Keratinocyte (primary cell): ENCODE results near the gene SPATA13. TPM values are rescaled to one million over a fixed set of nuclear protein-coding genes. Genes with fewer than 3 reads are reported as not detected.

Source experiments
- DNase-seq: peaks from one replicate; pipeline ENCODE4 v3.0.0-alpha.2; 2011; ENCODE audit warnings: low read depth, missing footprints, low spot score
- FAIRE-seq: peaks from 2 replicates; lab custom pipeline; 2011; peaks lifted over from hg19 to GRCh38; lab: Jason Lieb, UNC
- H2AFZ ChIP-seq: 2 replicates; pipeline ENCODE4 v1.6.0; 2012; ENCODE audit warnings: low read length, control low read depth, inconsistent platforms; ENCODE audit not compliant: control insufficient read depth
- H3K27ac ChIP-seq: 2 replicates; pipeline ENCODE4 v1.5.1; 2011; ENCODE audit warnings: low read length; ENCODE audit not compliant: control insufficient read depth, insufficient read depth
- H3K27me3 ChIP-seq: 3 replicates; pipeline ENCODE4 v1.6.0; 2011; ENCODE audit warnings: low read length; ENCODE audit not compliant: control insufficient read depth, insufficient read depth; ENCODE audit errors: extremely low read depth
- H3K36me3 ChIP-seq, 2 experiments: 2 replicates in 1 of 2; 3 replicates in 1 of 2; pipeline ENCODE4 v1.5.1; 2011; ENCODE audit warnings: low read length in 2 of 2, mild to moderate bottlenecking in 1 of 2; ENCODE audit not compliant: control insufficient read depth in 2 of 2, insufficient read depth in 2 of 2; ENCODE audit errors: extremely low read depth in 1 of 2
- H3K4me1 ChIP-seq: 3 replicates; pipeline ENCODE4 v1.5.1; 2011; ENCODE audit warnings: low read length; ENCODE audit not compliant: control insufficient read depth, insufficient read depth; ENCODE audit errors: extremely low read depth
- H3K4me2 ChIP-seq: 3 replicates; pipeline ENCODE4 v1.6.0; 2011; ENCODE audit warnings: low read depth, low read length; ENCODE audit not compliant: control insufficient read depth, insufficient read depth; ENCODE audit errors: extremely low read depth
- H3K4me3 ChIP-seq, 3 experiments: fragments of 200-600 bp in 1 of 3; sonication (generic) in 1 of 3; 2 replicates in 2 of 3; 3 replicates in 1 of 3; pipeline ENCODE4 v1.5.1; 2011 to 2016; ENCODE audit warnings: low read length in 3 of 3, mild to moderate bottlenecking in 3 of 3, control low read depth in 2 of 3, inconsistent platforms in 1 of 3, low read depth in 1 of 3, mixed read lengths in 1 of 3, mixed run types in 1 of 3, moderate library complexity in 1 of 3; ENCODE audit not compliant: control insufficient read depth in 2 of 3, insufficient read depth in 2 of 3; ENCODE audit errors: extremely low read depth in 1 of 3
- H3K79me2 ChIP-seq: 2 replicates; pipeline ENCODE4 v1.6.0; 2012; ENCODE audit warnings: low read length; ENCODE audit not compliant: control insufficient read depth, insufficient read depth
- H3K9ac ChIP-seq: 3 replicates; pipeline ENCODE4 v1.6.0; 2011; ENCODE audit warnings: low read length; ENCODE audit not compliant: control insufficient read depth, insufficient read depth; ENCODE audit errors: extremely low read depth
- H3K9me1 ChIP-seq: 3 replicates; pipeline ENCODE4 v1.6.0; 2011; ENCODE audit warnings: low read length; ENCODE audit not compliant: control insufficient read depth, insufficient read depth; ENCODE audit errors: extremely low read depth
- H3K9me3 ChIP-seq: 2 replicates; pipeline ENCODE4 v1.5.1; 2012; ENCODE audit warnings: low read depth, low read length; ENCODE audit not compliant: control insufficient read depth
- H4K20me1 ChIP-seq: 3 replicates; pipeline ENCODE4 v1.6.0; 2011; ENCODE audit warnings: low read length; ENCODE audit not compliant: control insufficient read depth, insufficient read depth; ENCODE audit errors: extremely low read depth
- CTCF ChIP-seq, 3 experiments: IDR thresholded peaks in 1 of 3; conservative IDR thresholded peaks in 1 of 3; optimal IDR thresholded peaks in 1 of 3; 2 replicates in 2 of 3; 3 replicates in 1 of 3; pipeline versions ENCODE3 to v1.5.1; 2011; ENCODE audit warnings: low read length in 3 of 3, mild to moderate bottlenecking in 3 of 3, moderate library complexity in 2 of 3, control low read depth in 1 of 3, inconsistent platforms in 1 of 3; ENCODE audit not compliant: insufficient read depth in 2 of 3; ENCODE audit errors: extremely low read depth in 1 of 3
- EZH2 ChIP-seq: IDR thresholded peaks from one replicate; pipeline ENCODE4 v1.6.1; 2012; ENCODE audit warnings: inconsistent platforms, mild to moderate bottlenecking, low read length, moderate library complexity
- dilution Hi-C: fragments of 300-500 bp; cut with MboI; formaldehyde crosslinking; loops from one replicate; pipeline ENCODE4 v1.7.0; 2020; ENCODE audit warnings: low sequenced_read_pairs; ENCODE audit not compliant: extremely low pct_ligation_motif_present
- polyA plus RNA-seq, 5 experiments: library from polyadenylated mRNA; depleted of rRNA in 3 of 5; stranded (reverse) in 3 of 5; stranded (forward) in 1 of 5; unstranded in 1 of 5; fragments of >200 nt; gene quantifications; 1 replicate in 1 of 5; 2 replicates in 3 of 5; 3 replicates in 1 of 5; pipeline versions ENCODE4 v1.2.1 to v1.2.3, GENCODE V29; 2011 to 2012; ENCODE audit warnings: missing spikeins in 2 of 5, low read depth in 1 of 5, low replicate concordance in 1 of 5

Gene SPATA13
- polyA plus RNA-seq, 1 donor (not counting 4 experiments of a cell fraction or from before 2014, with no cell fraction given): 1.2 TPM

- H3K4me3 ChIP-seq: no peak overlapping the region
- H3K27ac ChIP-seq: no peak overlapping the region
- H3K9me1 ChIP-seq: no peaks in the 10 kb centered on the region
- no peaks in the 10 kb centered on the region for H4K20me1 ChIP-seq
- no peak for FAIRE-seq
- H3K27me3 ChIP-seq: no peaks in the 10 kb centered on the region
- dilution Hi-C loops: no loop called here
- peaks cover 4% of the 10 kb centered on the region for H3K4me1 ChIP-seq
- no peak overlapping the region for H3K9ac ChIP-seq
- no peaks in the 10 kb centered on the region for H3K9me3 ChIP-seq
- no peak overlapping the region for H2AFZ ChIP-seq
- DNase-seq: no peak
- no peaks in the 10 kb centered on the region for H3K36me3 ChIP-seq
- TF ChIP-seq EZH2 (no peak), CTCF (optimal IDR thresholded peaks at IDR 0.05 in 1 of 3, IDR thresholded peaks at IDR 0.05 in 1 of 3, conservative IDR thresholded peaks at IDR 0.05 in 1 of 3; ENCODE audit: extremely low read depth in 1 of 3, insufficient read depth in 2 of 3, low read length in 3 of 3) (no peak)
- no peaks in the 10 kb centered on the region for H3K79me2 ChIP-seq
- H3K4me2 ChIP-seq: no peak overlapping the region
These were observed 178.2 kb downstream of the SPATA13 start for GRCh38 chr13:24338721-24339120.

- H3K4me1 ChIP-seq: peaks cover 4% of the 10 kb centered on the region
- DNase-seq (no peak), FAIRE-seq (no peak)
- no peak overlapping the region for H3K4me3 ChIP-seq
- dilution Hi-C loops: no loop called here
- H4K20me1 ChIP-seq: no peaks in the 10 kb centered on the region
- H3K27ac ChIP-seq: no peak overlapping the region
- no peaks in the 10 kb centered on the region for H3K9me1 ChIP-seq
- no peaks in the 10 kb centered on the region for H3K27me3 ChIP-seq
- TF ChIP-seq EZH2 (no peak), CTCF (optimal IDR thresholded peaks at IDR 0.05 in 1 of 3, IDR thresholded peaks at IDR 0.05 in 1 of 3, conservative IDR thresholded peaks at IDR 0.05 in 1 of 3; ENCODE audit: extremely low read depth in 1 of 3, insufficient read depth in 2 of 3, low read length in 3 of 3) (no peak)
- no peak overlapping the region for H3K4me2 ChIP-seq
- no peaks in the 10 kb centered on the region for H3K36me3 ChIP-seq
- H3K9ac ChIP-seq: no peak overlapping the region
- no peak overlapping the region for H2AFZ ChIP-seq
- no peaks in the 10 kb centered on the region for H3K9me3 ChIP-seq
- H3K79me2 ChIP-seq: no peaks in the 10 kb centered on the region
These were observed 179.6 kb downstream of the SPATA13 start for GRCh38 chr13:24339937-24340607.
